Activated T-cell treated with anti-CD3 and anti-CD28 coated beads, Interleukin-2, amount 50 U/mL, for 24 hours (primary cell): ENCODE data around the gene TNNI3.
"Not testable (repeated sequence)": the region's sequence is repeated elsewhere in the genome, so short reads cannot be mapped to it uniquely, and the experiment has no call there.

Experiments
- DNase-seq: peaks from one replicate; pipeline ENCODE4 v3.0.0-alpha.2; 2020
- H3K27ac Mint-ChIP-seq: 2 replicates; pipeline ENCODE4 v1.8.0; 2020; ENCODE audit warnings: mild to moderate bottlenecking, mixed read lengths
- H3K27me3 Mint-ChIP-seq: 2 replicates; pipeline ENCODE4 v1.8.0; 2020; ENCODE audit warnings: mixed read lengths
- H3K36me3 Mint-ChIP-seq: 2 replicates; pipeline ENCODE4 v1.8.0; 2020; ENCODE audit warnings: low read depth, mixed read lengths
- H3K4me1 Mint-ChIP-seq: 2 replicates; pipeline ENCODE4 v1.8.0; 2020; ENCODE audit warnings: low read depth, mixed read lengths
- H3K4me3 Mint-ChIP-seq: 2 replicates; pipeline ENCODE4 v1.8.0; 2020; ENCODE audit warnings: mild to moderate bottlenecking, moderate library complexity, mixed read lengths
- H3K9me3 Mint-ChIP-seq: 2 replicates; pipeline ENCODE4 v1.8.0; 2020; ENCODE audit warnings: mixed read lengths

The TNNI3 gene

GRCh38 chr19:55116232-55116858 lies 41.2 kb downstream of the TNNI3 start:
- Mint-ChIP-seq H3K4me1 (peaks cover 40% of the 10 kb centered on the region), H3K36me3 (peaks cover 34% of the 10 kb centered on the region), H3K4me3 (peak overlapping the region; percentile 95), H3K27ac (peak overlapping the region; percentile 93), H3K27me3 (no peaks in the 10 kb centered on the region), H3K9me3 (no peaks in the 10 kb centered on the region)
- DNase-seq = peak; percentile 68

GRCh38 chr19:55115446-55116065 lies 42.0 kb downstream of the TNNI3 start:
- Mint-ChIP-seq H3K9me3 (no peaks in the 10 kb centered on the region), H3K4me1 (peaks cover 40% of the 10 kb centered on the region), H3K4me3 (peak overlapping the region; percentile 95), H3K36me3 (peaks cover 41% of the 10 kb centered on the region), H3K27ac (peak overlapping the region; percentile 93), H3K27me3 (no peaks in the 10 kb centered on the region)
- DNase-seq = no peak

- DNase-seq = no peak
- no peaks in the 10 kb centered on the region for H3K9me3 Mint-ChIP-seq
- no peaks in the 10 kb centered on the region for H3K27me3 Mint-ChIP-seq
- H3K4me1 Mint-ChIP-seq = peaks cover 40% of the 10 kb centered on the region
- H3K36me3 Mint-ChIP-seq = peaks cover 49% of the 10 kb centered on the region
- peak overlapping the region; percentile 66 for H3K27ac Mint-ChIP-seq
- H3K4me3 Mint-ChIP-seq = peak overlapping the region; percentile 95
Observed at GRCh38 chr19:55114566-55115145, 42.9 kb downstream of the TNNI3 start.

- Mint-ChIP-seq H3K4me1 (peaks cover 34% of the 10 kb centered on the region), H3K27ac (no peak overlapping the region), H3K27me3 (no peaks in the 10 kb centered on the region), H3K9me3 (no peaks in the 10 kb centered on the region), H3K36me3 (peaks cover 59% of the 10 kb centered on the region), H3K4me3 (no peak overlapping the region)
- DNase-seq = no peak
Observed at GRCh38 chr19:55113570-55114039, 43.9 kb downstream of the TNNI3 start.

- Mint-ChIP-seq H3K4me1 (peaks cover 29% of the 10 kb centered on the region), H3K27ac (no peak overlapping the region), H3K36me3 (peaks cover 63% of the 10 kb centered on the region), H3K27me3 (no peaks in the 10 kb centered on the region), H3K4me3 (no peak overlapping the region), H3K9me3 (no peaks in the 10 kb centered on the region)
- no peak for DNase-seq
Observed at GRCh38 chr19:55112777-55113569, 44.6 kb downstream of the TNNI3 start.

GRCh38 chr19:55112246-55112776 lies 45.2 kb downstream of the TNNI3 start:
- H3K36me3 Mint-ChIP-seq = peaks cover 60% of the 10 kb centered on the region
- H3K9me3 Mint-ChIP-seq = no peaks in the 10 kb centered on the region
- no peak overlapping the region for H3K27ac Mint-ChIP-seq
- DNase-seq = no peak
- H3K4me1 Mint-ChIP-seq = peaks cover 26% of the 10 kb centered on the region
- H3K4me3 Mint-ChIP-seq = no peak overlapping the region
- no peaks in the 10 kb centered on the region for H3K27me3 Mint-ChIP-seq

- Mint-ChIP-seq H3K27ac (no peak overlapping the region), H3K27me3 (no peaks in the 10 kb centered on the region), H3K4me1 (peaks cover 32% of the 10 kb centered on the region), H3K4me3 (no peak overlapping the region), H3K9me3 (no peaks in the 10 kb centered on the region), H3K36me3 (peaks cover 63% of the 10 kb centered on the region)
- no peak for DNase-seq
Observed at GRCh38 chr19:55111238-55111831, 46.2 kb downstream of the TNNI3 start.

- DNase-seq = no peak
- Mint-ChIP-seq H3K36me3 (peaks cover 62% of the 10 kb centered on the region), H3K4me1 (peaks cover 16% of the 10 kb centered on the region), H3K4me3 (no peak overlapping the region), H3K27ac (no peak overlapping the region), H3K9me3 (no peaks in the 10 kb centered on the region), H3K27me3 (no peaks in the 10 kb centered on the region)
Observed at GRCh38 chr19:55109527-55110291, 47.8 kb downstream of the TNNI3 start.

GRCh38 chr19:55107252-55107651 lies 50.3 kb downstream of the TNNI3 start:
- not testable (repeated sequence) for DNase-seq, H3K4me3 Mint-ChIP-seq, H3K9me3 Mint-ChIP-seq, H3K27ac Mint-ChIP-seq, H3K27me3 Mint-ChIP-seq, H3K4me1 Mint-ChIP-seq
- H3K36me3 Mint-ChIP-seq = peaks cover 73% of the 10 kb centered on the region

GRCh38 chr19:55106591-55106990 lies 50.9 kb downstream of the TNNI3 start:
- no peaks in the 10 kb centered on the region for H3K27me3 Mint-ChIP-seq
- no peak overlapping the region for H3K27ac Mint-ChIP-seq
- H3K9me3 Mint-ChIP-seq = no peaks in the 10 kb centered on the region
- no peak for DNase-seq
- peaks cover 74% of the 10 kb centered on the region for H3K36me3 Mint-ChIP-seq
- H3K4me1 Mint-ChIP-seq = peaks cover 5% of the 10 kb centered on the region
- no peak overlapping the region for H3K4me3 Mint-ChIP-seq

- Mint-ChIP-seq H3K4me1 (peaks cover 5% of the 10 kb centered on the region), H3K36me3 (peaks cover 72% of the 10 kb centered on the region), H3K4me3 (no peak overlapping the region), H3K27me3 (no peaks in the 10 kb centered on the region), H3K9me3 (no peaks in the 10 kb centered on the region), H3K27ac (no peak overlapping the region)
- no peak for DNase-seq
Observed at GRCh38 chr19:55105237-55105636, 52.3 kb downstream of the TNNI3 start.

- Mint-ChIP-seq H3K27ac (no peak overlapping the region), H3K9me3 (no peaks in the 10 kb centered on the region), H3K4me3 (no peak overlapping the region), H3K27me3 (no peaks in the 10 kb centered on the region), H3K36me3 (peaks cover 68% of the 10 kb centered on the region), H3K4me1 (peaks cover 5% of the 10 kb centered on the region)
- DNase-seq = no peak
Observed at GRCh38 chr19:55103190-55103589, 54.3 kb downstream of the TNNI3 start.
